ENCODE data around the gene SEPTIN2.

The SEPTIN2 gene

DNA sequence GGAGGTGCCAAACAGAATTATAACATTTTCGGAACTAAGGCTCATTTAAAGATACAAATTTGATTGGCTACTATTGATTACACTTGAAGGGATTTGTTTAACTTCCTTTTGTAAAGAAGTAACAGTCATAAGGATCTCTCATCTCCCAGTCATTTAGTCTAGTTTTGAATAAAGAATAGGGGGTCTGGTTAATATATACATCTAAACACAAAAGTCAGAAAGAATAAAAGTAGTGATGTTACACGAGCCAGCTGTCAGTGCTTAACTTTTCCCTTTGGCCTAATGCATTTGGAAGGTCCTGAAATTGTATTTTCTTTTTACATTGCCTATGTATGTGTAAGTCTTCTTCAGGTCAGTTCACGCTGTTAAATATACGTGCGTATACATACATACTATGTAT, 8.1 kb downstream of the SEPTIN2 start:
- TF ChIP-seq, protein P1, sequence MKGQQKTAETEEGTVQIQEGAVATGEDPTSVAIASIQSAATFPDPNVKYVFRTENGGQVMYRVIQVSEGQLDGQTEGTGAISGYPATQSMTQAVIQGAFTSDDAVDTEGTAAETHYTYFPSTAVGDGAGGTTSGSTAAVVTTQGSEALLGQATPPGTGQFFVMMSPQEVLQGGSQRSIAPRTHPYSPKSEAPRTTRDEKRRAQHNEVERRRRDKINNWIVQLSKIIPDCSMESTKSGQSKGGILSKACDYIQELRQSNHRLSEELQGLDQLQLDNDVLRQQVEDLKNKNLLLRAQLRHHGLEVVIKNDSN (IDR thresholded peaks at IDR 0.05), result no peak
- no peak for TF ChIP-seq TAF1 (IDR thresholded peaks at IDR 0.05; ENCODE audit: low read depth)
- TF ChIP-seq FOXM1 (IDR thresholded peaks at IDR 0.05; ENCODE audit: borderline replicate concordance, low read depth), result no peak
- TF ChIP-seq MAX (IDR thresholded peaks at IDR 0.05), result no peak
- no peak for TF ChIP-seq REST (IDR thresholded peaks at IDR 0.05; ENCODE audit: low read depth)
- TF ChIP-seq TEAD4 (IDR thresholded peaks at IDR 0.05), result no peak
- TF ChIP-seq CEBPB (IDR thresholded peaks at IDR 0.05), result no peak
- no peak for TF ChIP-seq YY1 (IDR thresholded peaks at IDR 0.05; ENCODE audit: low read depth)
- no peak for TF ChIP-seq TCF12 (IDR thresholded peaks at IDR 0.05; ENCODE audit: low read depth)
- no peak for TF ChIP-seq EP300 (IDR thresholded peaks at IDR 0.05; ENCODE audit: borderline replicate concordance)
- no peak for TF ChIP-seq RAD21 (IDR thresholded peaks at IDR 0.05; ENCODE audit: low read depth)
- TF ChIP-seq CREB1 (IDR thresholded peaks at IDR 0.05; ENCODE audit: low read depth), result no peak
- no peak for TF ChIP-seq EGR1 (IDR thresholded peaks at IDR 0.05)
- TF ChIP-seq ZBTB7A (IDR thresholded peaks at IDR 0.05; ENCODE audit: low read depth), result no peak
- no peak for TF ChIP-seq NFIC (IDR thresholded peaks at IDR 0.05)

DNA sequence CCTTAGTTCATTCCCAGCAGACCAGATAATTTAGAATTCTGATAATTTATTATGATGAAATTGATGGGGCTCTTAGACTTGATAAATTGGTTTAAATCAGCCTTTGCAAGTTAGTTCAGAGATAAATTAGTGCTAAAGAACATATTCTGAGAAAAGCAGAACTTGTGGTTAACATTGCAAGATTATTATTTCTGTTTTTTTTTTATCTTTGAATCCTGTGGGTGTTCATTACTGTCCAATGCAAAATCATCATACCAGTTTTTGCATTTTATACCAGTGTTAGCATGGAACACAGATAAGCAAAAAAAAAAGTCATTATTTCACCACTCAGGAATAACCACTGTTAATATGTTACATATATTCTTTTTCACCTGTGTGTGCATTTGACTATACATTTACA, 9.1 kb downstream of the SEPTIN2 start:
- TF ChIP-seq TEAD4 (IDR thresholded peaks at IDR 0.05) (no peak), NFIC (IDR thresholded peaks at IDR 0.05) (no peak), ZBTB7A (IDR thresholded peaks at IDR 0.05; ENCODE audit: low read depth) (no peak), MAX (IDR thresholded peaks at IDR 0.05) (no peak), TCF12 (IDR thresholded peaks at IDR 0.05; ENCODE audit: low read depth) (no peak), RAD21 (IDR thresholded peaks at IDR 0.05; ENCODE audit: low read depth) (no peak), FOXM1 (IDR thresholded peaks at IDR 0.05; ENCODE audit: borderline replicate concordance, low read depth) (no peak)
- TF ChIP-seq, protein P1 (IDR thresholded peaks at IDR 0.05), result no peak

DNA sequence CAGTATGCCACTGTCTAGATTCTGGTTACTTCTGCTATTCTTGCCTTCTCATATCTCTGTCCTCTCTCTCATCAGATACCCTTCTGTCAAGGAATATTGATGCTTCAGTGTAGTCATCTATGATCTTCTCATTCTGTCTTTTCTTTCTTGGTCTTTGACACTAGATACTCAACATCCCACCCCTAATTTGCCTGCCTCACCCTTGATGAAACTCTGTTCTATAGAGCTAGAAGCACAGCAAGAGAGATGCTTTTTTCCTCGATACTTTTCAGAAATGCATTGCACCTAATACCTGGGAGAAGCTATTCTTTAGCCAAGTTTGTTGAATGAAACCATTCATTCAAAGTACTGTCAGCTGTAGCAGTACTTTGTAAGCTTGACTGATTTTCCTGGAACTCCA, 9.5 kb downstream of the SEPTIN2 start:
- TF ChIP-seq CREB1 (IDR thresholded peaks at IDR 0.05; ENCODE audit: low read depth) (no peak), YY1 (IDR thresholded peaks at IDR 0.05; ENCODE audit: low read depth) (no peak), REST (IDR thresholded peaks at IDR 0.05; ENCODE audit: low read depth) (no peak), TEAD4 (IDR thresholded peaks at IDR 0.05) (no peak), NFIC (IDR thresholded peaks at IDR 0.05) (no peak), TCF12 (IDR thresholded peaks at IDR 0.05; ENCODE audit: low read depth) (no peak), ZBTB7A (IDR thresholded peaks at IDR 0.05; ENCODE audit: low read depth) (no peak), FOXM1 (IDR thresholded peaks at IDR 0.05; ENCODE audit: borderline replicate concordance, low read depth) (no peak), EGR1 (IDR thresholded peaks at IDR 0.05) (no peak), CEBPB (IDR thresholded peaks at IDR 0.05) (no peak), TAF1 (IDR thresholded peaks at IDR 0.05; ENCODE audit: low read depth) (no peak), RAD21 (IDR thresholded peaks at IDR 0.05; ENCODE audit: low read depth) (no peak), EP300 (IDR thresholded peaks at IDR 0.05; ENCODE audit: borderline replicate concordance) (no peak), MAX (IDR thresholded peaks at IDR 0.05) (no peak)
- TF ChIP-seq, protein P1 (IDR thresholded peaks at IDR 0.05), result no peak

- TF ChIP-seq RAD21 (IDR thresholded peaks at IDR 0.05; ENCODE audit: low read depth) (no peak), CREB1 (IDR thresholded peaks at IDR 0.05; ENCODE audit: low read depth) (no peak), TAF1 (IDR thresholded peaks at IDR 0.05; ENCODE audit: low read depth) (no peak), YY1 (IDR thresholded peaks at IDR 0.05; ENCODE audit: low read depth) (no peak)
These were observed 14.2 kb downstream of the SEPTIN2 start for GRCh38 chr2:241329669-241330615.

- TF ChIP-seq NFIC (IDR thresholded peaks at IDR 0.05) (no peak), EGR1 (IDR thresholded peaks at IDR 0.05) (no peak), YY1 (IDR thresholded peaks at IDR 0.05; ENCODE audit: low read depth) (no peak), TEAD4 (IDR thresholded peaks at IDR 0.05) (no peak), REST (IDR thresholded peaks at IDR 0.05; ENCODE audit: low read depth) (no peak), TAF1 (IDR thresholded peaks at IDR 0.05; ENCODE audit: low read depth) (no peak), CEBPB (IDR thresholded peaks at IDR 0.05) (no peak), ZBTB7A (IDR thresholded peaks at IDR 0.05; ENCODE audit: low read depth) (no peak), CREB1 (IDR thresholded peaks at IDR 0.05; ENCODE audit: low read depth) (no peak)
These were observed 14.9 kb downstream of the SEPTIN2 start for GRCh38 chr2:241330616-241330981.

All from Ishikawa (cell line).